Osteoblast (primary cell): ENCODE results near the gene VIPR1. TPM values are rescaled to one million over a fixed set of nuclear protein-coding genes. Genes with fewer than 3 reads are reported as not detected.

Source experiments
- DNase-seq: peaks from one replicate; pipeline ENCODE4 v3.0.0; 2011; ENCODE audit warnings: low spot score, mixed read lengths; ENCODE audit not compliant: insufficient read length; ENCODE audit errors: missing footprints
- H2AFZ ChIP-seq: 2 replicates; pipeline ENCODE4 v1.6.0; 2011; ENCODE audit warnings: mild to moderate bottlenecking, low read length
- H3K27ac ChIP-seq: 2 replicates; pipeline ENCODE4 v1.5.1; 2011; ENCODE audit warnings: mild to moderate bottlenecking, low read depth, low read length, moderate library complexity
- H3K27me3 ChIP-seq: 2 replicates; pipeline ENCODE4 v1.6.0; 2012; ENCODE audit warnings: mild to moderate bottlenecking, control low read depth, inconsistent platforms, low read length, moderate library complexity; ENCODE audit not compliant: insufficient read depth
- H3K36me3 ChIP-seq: 2 replicates; pipeline ENCODE4 v1.5.1; 2011; ENCODE audit warnings: mild to moderate bottlenecking, low read length, control low read depth, moderate library complexity; ENCODE audit not compliant: insufficient read depth
- H3K4me1 ChIP-seq: 2 replicates; pipeline ENCODE4 v1.5.1; 2011; ENCODE audit warnings: mild to moderate bottlenecking, low read length, control low read depth, moderate library complexity; ENCODE audit not compliant: insufficient read depth
- H3K4me2 ChIP-seq: 2 replicates; pipeline ENCODE4 v1.6.0; 2011; ENCODE audit warnings: mild to moderate bottlenecking, low read length; ENCODE audit not compliant: insufficient read depth
- H3K4me3 ChIP-seq: fragments of 200-600 bp; sonication (generic); 3 replicates; pipeline ENCODE4 v1.5.1; 2012; ENCODE audit warnings: mild to moderate bottlenecking, low read length, inconsistent platforms; ENCODE audit not compliant: insufficient read depth
- H3K79me2 ChIP-seq: 2 replicates; pipeline ENCODE4 v1.6.0; 2012; ENCODE audit warnings: mild to moderate bottlenecking, low read length, control low read depth, inconsistent platforms; ENCODE audit not compliant: insufficient read depth
- H3K9me3 ChIP-seq: 2 replicates; pipeline ENCODE4 v1.5.1; 2011; ENCODE audit warnings: low read depth, low read length, control low read depth
- H4K20me1 ChIP-seq: 2 replicates; pipeline ENCODE4 v1.6.0; 2012; ENCODE audit warnings: mild to moderate bottlenecking, low read length, control low read depth; ENCODE audit not compliant: insufficient read depth
- CTCF ChIP-seq: IDR thresholded peaks from 2 replicates; pipeline ENCODE4 v1.5.1; 2011; ENCODE audit warnings: mild to moderate bottlenecking, low read depth, low read length, moderate library complexity; ENCODE audit errors: extremely low read depth
- small RNA-seq: library from RNA; depleted of rRNA; stranded (forward); fragments of <200 nt; gene quantifications from one replicate; pipeline ENCODE3, GENCODE V24; 2012
- total RNA-seq: library from RNA; depleted of rRNA; stranded (reverse); fragments of >200 nt; gene quantifications from 2 replicates; pipeline ENCODE4 v1.2.3, GENCODE V29; 2012

Gene VIPR1
- total RNA-seq, 1 donor = not detected

- peak overlapping the region; percentile 97 for H3K4me3 ChIP-seq
- peaks cover 49% of the 10 kb centered on the region for H3K79me2 ChIP-seq
- peaks cover 12% of the 10 kb centered on the region for H3K4me1 ChIP-seq
- peak overlapping the region; percentile 96 for H3K4me2 ChIP-seq
- H3K36me3 ChIP-seq = no peaks in the 10 kb centered on the region
- no peaks in the 10 kb centered on the region for H3K27me3 ChIP-seq
- H3K27ac ChIP-seq = peak overlapping the region; percentile 77
- H2AFZ ChIP-seq = peak overlapping the region; percentile 92
- no peak for DNase-seq
- H3K9me3 ChIP-seq = no peaks in the 10 kb centered on the region
- no peak for TF ChIP-seq CTCF
- no peaks in the 10 kb centered on the region for H4K20me1 ChIP-seq
These were observed 78.9 kb downstream of the VIPR1 start for GRCh38 chr3:42581400-42581708.

- peaks cover 45% of the 10 kb centered on the region for H3K79me2 ChIP-seq
- peak within 1 kb of the TSS; percentile 92 for H2AFZ ChIP-seq
- TF ChIP-seq CTCF = peak; percentile 11
- H3K4me1 ChIP-seq = peaks cover 12% of the 10 kb centered on the region
- peak within 1 kb of the TSS; percentile 97 for H3K4me3 ChIP-seq
- H3K36me3 ChIP-seq = no peaks in the 10 kb centered on the region
- peak within 1 kb of the TSS; percentile 77 for H3K27ac ChIP-seq
- peak within 1 kb of the TSS; percentile 96 for H3K4me2 ChIP-seq
- no peaks in the 10 kb centered on the region for H4K20me1 ChIP-seq
- H3K9me3 ChIP-seq = no peaks in the 10 kb centered on the region
- DNase-seq = peak; percentile 100
- no peaks in the 10 kb centered on the region for H3K27me3 ChIP-seq
These were observed 79.4 kb downstream of the VIPR1 start, which contains the start of gene SEC22C for GRCh38 chr3:42581709-42582473. SEC22C (minus strand) TSS chr3:42581967; CDS start chr3:42569046, 12,921 bp downstream.

GRCh38 chr3:42582474-42583070 is 80.1 kb downstream of the VIPR1 start:
- no peaks in the 10 kb centered on the region for H4K20me1 ChIP-seq
- no peaks in the 10 kb centered on the region for H3K36me3 ChIP-seq
- no peaks in the 10 kb centered on the region for H3K27me3 ChIP-seq
- H3K27ac ChIP-seq = peak overlapping the region; percentile 77
- peak overlapping the region; percentile 96 for H3K4me2 ChIP-seq
- no peak for TF ChIP-seq CTCF
- no peak for DNase-seq
- H3K9me3 ChIP-seq = no peaks in the 10 kb centered on the region
- peak overlapping the region; percentile 92 for H2AFZ ChIP-seq
- peaks cover 12% of the 10 kb centered on the region for H3K4me1 ChIP-seq
- H3K4me3 ChIP-seq = peak overlapping the region; percentile 97
- H3K79me2 ChIP-seq = peaks cover 39% of the 10 kb centered on the region

Small RNA genes within 50 kb of the gene (small RNA-seq; reads per million reads assigned to genes)
- gene AC092047.1 = not detected

Other genes with a start within 250 kb of the VIPR1 start
- not detected in 2 replicates for gene CCK, start 236.5 kb upstream of the VIPR1 start, total RNA-seq
- not detected in 2 replicates for gene LYZL4, start 92.0 kb upstream of the VIPR1 start, total RNA-seq
- gene SEC22C, start 79.3 kb downstream of the VIPR1 start, total RNA-seq = 60.1 and 62.2 TPM in 2 replicates
- gene SS18L2, start 88.2 kb downstream of the VIPR1 start, total RNA-seq = 11.6 and 12.7 TPM in 2 replicates
- 80.3 and 98.4 TPM in 2 replicates for gene NKTR, start 98.0 kb downstream of the VIPR1 start, total RNA-seq
- 39.2 and 41.3 TPM in 2 replicates for gene ZBTB47, start 151.1 kb downstream of the VIPR1 start, total RNA-seq
- not detected in 2 replicates for gene KLHL40, start 182.9 kb downstream of the VIPR1 start, total RNA-seq
- not detected in 2 replicates for gene HHATL, start 200.2 kb downstream of the VIPR1 start, total RNA-seq